Kidney glomerular epithelial cell (primary cell): ENCODE results near the gene IWS1.
"Not testable (repeated sequence)": the region's sequence is repeated elsewhere in the genome, so short reads cannot be mapped to it uniquely, and the experiment has no call there.

ENCODE experiments used
- DNase-seq: peaks from one replicate; lab custom pipeline; 2025; lab: John Stamatoyannopoulos, UW

Gene IWS1

DNA sequence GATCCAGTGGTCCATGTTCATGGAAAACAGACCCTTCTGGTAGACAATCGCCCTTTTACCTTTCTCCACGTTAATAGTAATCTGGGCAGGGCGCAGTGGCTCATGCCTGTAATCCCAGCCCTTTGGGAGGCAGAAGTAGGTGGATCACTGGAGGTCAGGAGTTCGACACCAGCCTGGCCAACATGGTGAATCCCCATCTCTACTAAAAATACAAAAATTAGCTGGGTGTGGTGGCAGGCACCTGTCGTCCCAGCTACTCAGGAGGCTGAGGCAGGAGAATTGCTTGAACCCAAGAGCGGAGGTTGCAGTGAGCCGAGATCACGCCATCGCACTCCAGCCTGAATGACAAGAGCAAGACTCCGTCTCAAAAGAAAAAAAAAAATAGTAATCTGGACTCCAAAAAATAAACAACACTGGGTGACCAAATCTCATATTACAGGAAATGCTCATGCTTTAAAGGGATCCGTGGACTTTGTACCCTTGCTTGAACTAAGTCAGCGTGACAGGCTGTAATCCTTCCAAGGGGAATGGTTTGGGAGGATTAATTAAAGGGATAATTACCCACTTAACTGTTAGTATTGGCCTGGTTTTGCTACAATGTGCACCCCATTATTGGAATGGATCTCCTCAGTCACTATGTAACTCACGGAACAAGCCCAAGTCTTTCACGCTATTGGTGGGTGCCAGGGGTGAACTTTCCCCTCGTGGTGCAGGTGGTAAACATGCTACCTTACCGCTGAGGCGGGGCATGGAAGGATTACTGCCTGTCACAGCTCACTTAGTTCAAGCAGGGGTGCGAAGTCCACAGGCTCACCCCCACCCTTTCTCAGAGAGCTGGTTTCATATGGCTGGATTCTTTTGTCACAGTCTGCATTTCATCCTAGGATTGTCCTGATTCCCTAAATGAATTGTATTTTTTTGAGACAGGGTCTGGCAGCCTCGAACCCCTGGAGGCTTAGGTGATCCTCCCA, 71.4 kb downstream of the IWS1 start:
- DNase-seq = no peak

DNA sequence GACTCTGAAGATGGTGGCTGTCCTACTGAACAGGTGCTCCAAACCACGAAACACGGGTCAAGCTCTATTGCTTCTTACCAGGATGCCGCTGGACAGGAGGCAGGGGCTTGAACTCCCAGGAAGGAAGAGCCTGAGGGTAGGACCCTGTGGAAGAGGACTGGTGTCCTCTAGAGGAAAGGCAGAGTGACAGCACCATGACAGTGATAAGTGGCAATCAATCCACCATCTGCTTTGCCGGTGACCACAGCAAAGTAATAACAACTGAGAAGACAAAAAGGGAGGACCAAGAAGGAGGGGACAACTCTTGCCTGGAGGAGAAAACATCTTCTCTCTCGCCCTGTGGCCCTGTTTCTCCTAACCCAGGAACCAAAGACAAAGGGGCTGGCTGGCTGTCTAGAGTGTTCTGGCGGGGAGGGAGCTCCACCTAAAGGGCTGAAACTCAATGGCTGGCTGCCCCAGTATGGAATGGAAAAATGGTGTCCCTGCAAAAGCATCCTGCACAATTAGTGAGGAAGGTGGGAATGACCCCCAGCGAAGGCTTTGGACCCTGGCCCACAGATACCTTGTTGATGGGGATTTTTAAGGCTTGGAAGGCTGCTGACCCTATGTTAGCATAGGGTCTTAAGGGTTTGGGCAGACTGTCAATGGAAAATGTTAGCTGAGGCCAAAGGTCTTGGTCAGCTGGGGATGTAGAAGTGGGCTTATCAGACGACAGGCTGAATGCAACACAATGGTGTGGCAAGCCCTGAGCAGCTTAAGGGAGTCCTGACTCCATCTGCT, 72.7 kb downstream of the IWS1 start:
- no peak for DNase-seq

DNA sequence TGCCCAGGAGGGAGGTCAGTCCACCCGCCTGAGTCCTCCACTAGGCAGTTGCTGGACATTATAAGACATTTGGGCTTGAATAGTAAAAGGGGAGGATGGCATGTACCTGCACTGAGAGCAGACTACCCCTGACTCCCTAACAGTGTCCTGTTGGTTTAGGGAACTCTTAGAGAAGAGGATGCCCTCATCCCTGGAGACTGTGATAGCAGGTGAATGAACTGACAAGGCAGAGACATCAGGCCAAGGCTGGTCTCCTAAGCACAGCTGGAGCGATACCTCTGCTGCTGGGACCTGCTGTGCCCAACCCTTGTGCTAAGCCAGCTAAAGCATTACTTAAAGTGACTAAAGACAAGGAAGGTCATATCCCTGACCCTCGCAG, 73.3 kb downstream of the IWS1 start:
- DNase-seq = no peak

DNA sequence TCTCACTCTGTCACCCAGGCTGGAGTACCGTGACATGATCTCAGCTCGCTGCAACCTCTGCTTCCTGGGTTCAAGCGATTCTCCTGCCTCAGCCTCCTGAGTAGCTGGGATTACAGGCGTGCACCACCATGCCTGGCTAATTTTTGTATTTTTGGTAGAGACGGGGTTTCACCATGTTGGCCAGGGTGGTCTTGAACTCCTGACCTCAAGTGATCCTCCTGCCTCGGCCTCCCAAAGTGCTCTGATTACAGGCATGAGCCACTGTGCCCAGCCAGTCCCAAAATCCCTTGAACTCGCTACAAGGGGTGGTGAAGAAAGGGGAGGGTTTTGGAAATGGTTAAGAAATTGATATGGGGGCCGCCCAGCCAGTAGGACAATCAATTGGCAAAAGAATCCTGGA, 73.9 kb downstream of the IWS1 start:
- DNase-seq = not testable (repeated sequence)

DNA sequence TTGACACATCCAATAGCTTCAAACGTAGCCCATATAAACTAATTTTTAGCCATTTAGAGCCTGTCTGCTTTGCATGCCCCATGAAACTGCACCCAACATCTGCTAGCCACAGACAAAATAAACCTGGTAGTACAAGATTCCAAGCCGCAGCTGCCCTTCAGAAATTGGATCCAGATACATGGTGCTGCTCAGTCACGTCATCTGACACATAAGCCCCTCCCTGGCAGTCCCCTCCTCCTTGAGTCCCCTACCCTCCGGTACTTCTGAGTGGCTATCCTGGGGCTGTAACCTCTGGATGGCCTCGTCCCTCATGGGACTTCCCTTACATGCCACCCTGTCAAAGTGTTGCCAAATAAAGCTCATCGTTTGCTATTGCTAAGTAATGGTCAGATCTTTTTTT, 74.3 kb downstream of the IWS1 start:
- no peak for DNase-seq

DNA sequence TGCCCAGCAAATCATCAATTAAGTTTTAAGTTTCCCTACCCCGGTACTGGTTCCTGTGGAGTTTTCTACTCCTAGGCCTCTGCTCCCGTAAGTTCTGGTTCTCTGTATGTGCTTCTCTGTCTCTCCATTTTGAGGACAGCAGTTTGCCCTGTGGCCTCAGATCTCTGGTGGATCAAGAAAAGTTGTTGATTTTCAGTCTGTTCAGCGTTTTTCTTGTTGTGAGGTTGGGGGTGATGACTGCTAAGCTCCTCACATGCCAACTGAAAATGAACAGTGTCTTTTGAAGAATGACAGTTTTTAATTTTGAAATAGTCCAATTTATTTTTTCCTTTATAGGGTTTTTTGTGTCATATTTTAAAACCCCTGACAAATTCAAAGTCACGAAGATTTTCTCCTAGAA, 76.4 kb downstream of the IWS1 start:
- DNase-seq = no peak

DNA sequence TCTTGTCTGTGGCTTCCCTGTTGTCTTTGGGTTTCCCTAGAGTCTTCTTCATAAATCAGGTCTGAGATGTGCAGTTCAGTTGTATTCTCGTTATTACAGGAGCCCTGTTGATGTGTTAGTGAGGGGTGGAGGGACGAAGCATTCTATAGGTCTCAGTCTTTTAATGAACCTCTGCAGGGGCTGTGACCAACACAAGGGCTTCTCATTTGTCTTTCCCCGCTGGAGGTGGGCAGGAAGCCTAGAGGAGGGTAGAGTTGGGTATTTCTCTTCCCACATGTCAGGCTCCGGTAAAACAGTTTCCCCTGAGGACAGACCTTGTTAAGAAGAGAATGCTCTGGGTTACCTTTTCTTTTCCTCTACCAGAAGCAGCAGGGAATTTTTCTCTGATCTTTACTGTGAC, 76.9 kb downstream of the IWS1 start:
- DNase-seq = no peak

DNA sequence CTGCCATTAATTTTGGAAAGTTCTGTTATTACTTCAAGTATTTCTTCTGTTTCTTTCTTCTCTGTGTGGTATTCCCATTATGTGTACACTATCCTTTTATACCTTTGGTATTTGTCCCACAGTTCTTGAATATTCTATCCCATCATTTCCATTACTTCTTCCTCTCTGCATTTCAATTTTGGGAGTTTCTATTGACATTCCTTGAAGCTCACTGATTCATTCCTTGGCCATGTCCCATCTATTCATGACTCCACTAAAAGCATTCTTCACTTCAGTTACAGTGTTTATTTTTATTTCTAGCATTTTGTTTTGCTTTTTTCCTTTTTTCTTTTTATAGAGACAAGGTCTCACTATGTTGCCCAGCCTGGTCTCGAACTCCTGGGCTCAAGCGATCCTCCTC, 77.8 kb downstream of the IWS1 start:
- DNase-seq = no peak

DNA sequence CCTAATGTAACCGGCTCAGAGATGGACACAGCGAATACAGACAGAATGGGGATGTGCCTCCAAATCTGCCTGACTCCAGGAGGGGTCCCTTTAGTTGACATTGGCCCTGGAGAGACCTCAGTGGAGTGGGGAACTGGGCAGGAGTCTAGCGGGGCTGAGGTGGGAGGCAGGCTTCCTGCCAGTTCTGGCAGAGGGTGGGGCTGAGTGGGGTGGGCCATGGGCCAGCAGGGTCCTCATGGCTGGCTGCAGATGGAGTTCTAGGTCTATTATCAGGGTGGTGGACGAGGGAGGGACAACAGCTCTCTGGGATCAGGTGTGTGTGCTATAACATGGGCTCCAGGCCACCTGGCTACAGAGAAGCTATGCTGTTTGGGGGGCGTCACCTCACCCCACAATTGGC, 86.9 kb downstream of the IWS1 start:
- no peak for DNase-seq

DNA sequence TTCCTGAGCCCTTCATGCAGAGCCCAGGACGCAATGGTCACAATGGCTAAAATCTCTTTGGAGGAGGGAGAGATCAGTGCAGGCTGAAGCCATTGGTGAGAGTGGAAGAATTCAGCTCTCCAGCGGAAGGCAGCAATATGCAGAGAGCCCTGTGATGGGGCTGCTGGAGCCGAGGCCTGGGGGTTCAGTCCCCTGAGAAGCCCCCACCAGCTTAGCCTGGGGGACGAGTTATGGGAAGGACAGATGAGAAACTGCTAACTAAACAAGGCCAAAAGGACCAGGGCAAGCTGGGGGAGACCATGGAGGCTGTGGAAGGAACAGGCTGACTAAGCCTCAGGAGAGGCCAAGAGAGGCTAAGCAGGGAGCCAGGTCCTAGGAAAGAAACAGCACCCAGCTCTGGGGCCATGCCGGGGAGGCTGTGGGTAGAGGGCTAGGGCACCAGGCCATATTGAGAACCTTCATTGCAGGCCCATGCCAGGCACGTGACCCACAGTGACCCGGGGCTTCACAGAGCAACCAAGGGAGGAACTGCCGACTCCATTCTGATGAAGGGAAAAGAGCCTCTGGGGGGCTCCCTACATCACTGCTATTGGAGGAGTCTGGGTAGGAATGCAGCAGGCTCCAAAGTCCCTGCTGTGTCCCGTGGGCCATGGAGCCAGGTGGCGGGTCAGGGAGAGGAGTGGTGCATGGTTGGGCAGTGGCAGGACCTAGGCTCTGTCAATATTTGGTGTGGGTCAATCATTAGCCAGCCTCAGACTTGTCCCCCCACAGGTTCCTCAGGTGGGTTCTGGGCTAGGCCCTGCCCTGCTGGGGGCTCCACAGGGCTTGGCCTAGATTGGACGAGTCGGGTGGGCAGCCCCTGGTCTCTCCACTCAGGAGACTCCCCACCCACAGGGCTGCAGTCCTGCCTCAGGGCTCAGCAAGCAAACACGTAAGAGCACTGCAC, 88.2 kb downstream of the IWS1 start:
- no peak for DNase-seq

DNA sequence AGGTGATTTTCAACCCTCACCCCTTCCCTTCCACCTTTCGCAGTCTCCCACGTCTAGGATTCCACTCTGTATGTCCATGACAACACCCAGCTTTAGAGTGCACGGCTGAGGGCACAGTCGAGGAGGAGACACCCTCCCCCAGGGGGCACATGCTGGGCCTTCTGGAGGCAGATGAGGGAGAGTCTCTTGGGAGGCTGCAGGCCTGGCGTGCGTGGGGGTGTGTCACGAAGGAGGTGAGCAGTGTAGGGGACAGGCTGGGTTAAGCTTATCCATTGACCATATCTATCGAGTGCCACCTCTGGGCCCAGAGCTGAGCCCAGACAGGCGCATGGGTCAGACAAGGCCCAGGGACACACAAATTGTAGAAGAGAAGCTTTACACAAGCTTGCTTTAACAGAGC, 89.2 kb downstream of the IWS1 start:
- no peak for DNase-seq

DNA sequence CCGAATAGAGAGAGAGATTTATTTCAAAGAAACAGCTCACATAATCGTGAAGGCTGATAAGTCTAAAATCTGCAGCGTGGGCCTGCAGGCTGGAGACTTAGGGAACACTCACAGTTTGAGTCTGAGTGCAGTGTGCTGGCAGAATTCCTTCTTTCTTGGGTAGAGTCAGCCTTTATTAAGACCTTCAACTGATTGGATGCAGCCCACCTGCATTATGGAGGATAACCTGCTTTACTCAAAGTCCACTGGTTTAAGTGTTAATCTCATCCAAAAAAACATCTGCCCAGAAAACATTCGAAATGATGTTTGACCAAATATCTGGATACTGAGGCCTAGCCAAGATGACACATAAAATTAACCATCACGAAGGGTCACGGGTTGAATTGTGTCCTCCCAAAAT, 91.8 kb downstream of the IWS1 start:
- DNase-seq = no peak

DNA sequence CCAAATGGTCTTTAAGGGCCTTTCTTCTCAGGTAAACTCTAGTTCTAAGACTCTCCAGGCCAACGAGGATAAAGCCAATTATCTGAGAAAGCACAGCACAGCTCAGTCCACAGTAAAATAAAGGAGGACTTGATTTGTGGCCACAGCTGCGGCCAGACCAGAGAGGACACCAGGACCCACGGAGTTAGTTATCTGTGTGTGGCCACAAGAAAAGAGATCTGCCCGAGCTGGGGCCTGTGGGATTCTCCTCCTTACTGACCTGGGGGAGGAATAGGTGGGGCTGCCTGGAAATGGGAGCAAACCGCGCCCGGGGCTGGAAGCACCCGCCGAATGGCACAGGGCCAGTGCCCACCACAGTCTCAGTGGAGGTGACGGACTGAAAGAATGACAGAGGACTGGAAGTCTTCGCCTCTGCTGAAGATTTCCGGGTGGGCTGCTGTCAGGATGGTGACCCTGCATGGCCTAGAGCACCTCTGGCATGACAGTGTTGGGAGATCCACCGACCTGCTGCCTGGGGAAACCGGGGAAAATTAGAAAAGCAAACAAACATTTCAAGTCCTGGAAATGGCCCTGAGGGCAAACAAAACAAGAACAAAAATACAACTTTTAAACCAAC, 94.8 kb downstream of the IWS1 start:
- no peak for DNase-seq
